GM18868 (cell line): ENCODE data around the gene CD8B.

Experiments
- ATAC-seq: cut with Tn5 transposase; IDR thresholded peaks from one replicate; pipeline ENCODE4 v1.9.1; 2021; ENCODE audit warnings: mild to moderate bottlenecking, moderate library complexity; ENCODE audit not compliant: unreplicated experiment

Gene CD8B

GRCh38 chr2:86775338-86775737, 86.3 kb downstream of the CD8B start:
- no peak for ATAC-seq

DNA sequence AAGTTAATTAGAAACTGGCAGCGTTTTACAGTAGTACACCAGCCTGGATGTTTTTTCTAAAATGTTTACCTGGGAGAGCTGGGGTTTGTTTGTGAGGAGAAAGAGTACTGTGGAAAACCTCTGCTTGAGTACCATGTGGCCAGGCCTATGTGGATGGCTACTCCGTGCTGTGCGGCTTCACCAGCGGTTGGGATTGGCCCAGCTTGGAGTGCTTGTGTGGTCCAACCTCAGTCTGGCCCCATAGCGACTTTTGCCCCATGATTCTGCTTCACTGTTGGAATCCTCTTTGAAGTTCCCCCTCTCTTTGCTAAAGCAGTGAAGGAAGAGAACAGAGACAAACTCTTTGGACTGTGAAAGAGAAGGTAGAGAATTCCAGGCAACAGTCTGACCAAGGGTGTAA, 86.8 kb downstream of the CD8B start:
- no peak for ATAC-seq

DNA sequence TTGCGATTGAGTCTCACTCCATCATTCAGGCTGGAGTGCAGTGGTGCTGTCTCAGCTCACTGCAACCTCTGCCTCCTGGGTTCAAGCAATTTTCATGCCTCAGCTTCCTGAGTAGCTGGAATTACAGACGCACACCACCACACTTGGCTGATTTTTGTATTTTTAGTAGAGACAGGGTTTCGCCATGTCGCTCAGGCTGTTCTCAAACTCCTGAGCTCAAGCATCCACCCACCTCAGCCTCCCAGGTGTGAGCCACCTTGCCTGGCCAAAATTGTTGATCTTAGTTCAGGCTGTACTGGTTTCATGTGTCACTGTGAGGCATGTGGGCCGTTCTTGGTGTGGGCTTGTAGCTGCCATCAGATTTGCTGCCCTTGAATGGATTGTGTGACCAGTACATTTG, 89.1 kb downstream of the CD8B start:
- no peak for ATAC-seq

DNA sequence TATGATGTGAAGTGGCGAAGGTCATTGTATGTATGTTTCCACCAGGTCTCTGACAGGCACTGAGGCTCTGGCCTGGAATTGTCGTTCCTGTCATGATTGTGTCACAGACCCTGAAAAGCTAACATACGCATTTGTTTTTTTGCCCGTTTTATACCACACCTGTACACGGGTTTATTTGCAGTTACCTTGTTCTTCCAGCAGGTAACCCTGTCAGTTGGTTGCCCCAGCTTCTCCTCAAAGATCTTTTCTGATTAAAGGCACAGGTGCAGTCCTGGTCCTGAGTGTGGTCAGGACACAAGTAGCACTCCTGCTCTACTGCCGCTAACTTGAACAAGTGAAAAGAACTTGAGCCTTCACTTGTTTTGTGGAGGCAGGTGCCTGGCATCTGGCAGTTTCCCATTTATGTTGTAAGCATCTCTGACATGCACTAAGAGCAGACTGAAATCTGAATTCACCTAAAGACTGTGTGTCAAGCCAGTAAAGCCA, 90.8 kb downstream of the CD8B start:
- ATAC-seq = no peak

GRCh38 chr2:86769838-86770237, 91.8 kb downstream of the CD8B start:
- ATAC-seq = no peak

GRCh38 chr2:86768189-86768949, 93.3 kb downstream of the CD8B start:
- ATAC-seq = no peak
